AG10803 (cell line): ENCODE measurements around the gene PNPLA6.
A peak's percentile ranks its signal among the peaks of the same experiment; 100 is the strongest.

Source experiments
- DNase-seq: peaks from one replicate; pipeline ENCODE4 v3.0.0; 2010; ENCODE audit warnings: low read depth
- H3K4me3 ChIP-seq: 2 replicates; pipeline ENCODE4 v1.5.1; 2011; ENCODE audit warnings: mild to moderate bottlenecking, low read length, control low read depth
- CTCF ChIP-seq: conservative IDR thresholded peaks from 2 replicates; pipeline ENCODE4 v1.5.1; 2011; ENCODE audit warnings: mild to moderate bottlenecking, low read length, control low read depth, inconsistent platforms

Gene PNPLA6

GRCh38 chr19:7535047-7535997, at the start of gene PNPLA6:
TSS of gene PNPLA6 (plus strand) at chr19:7535717. CDS start at chr19:7535789, 72 bp downstream.
- H3K4me3 ChIP-seq: peak within 1 kb of the TSS; percentile 99
- TF ChIP-seq CTCF: no peak
- peak; percentile 91 for DNase-seq

- no peak overlapping the region for H3K4me3 ChIP-seq
- no peak for DNase-seq
- no peak for TF ChIP-seq CTCF
Observed at GRCh38 chr19:7486923-7487322, 48.6 kb upstream of the PNPLA6 start.

- no peak for TF ChIP-seq CTCF
- DNase-seq: peak; percentile 74
- H3K4me3 ChIP-seq: peak within 1 kb of the TSS; percentile 77
Observed at GRCh38 chr19:7488736-7489353, 46.7 kb upstream of the PNPLA6 start, which contains the start of gene PEX11G. TSS of gene PEX11G (minus strand) at chr19:7489035. CDS start at chr19:7489010, 25 bp downstream.

- DNase-seq: no peak
- no peak for TF ChIP-seq CTCF
- H3K4me3 ChIP-seq: no peak overlapping the region
Observed at GRCh38 chr19:7489609-7490044, 45.9 kb upstream of the PNPLA6 start.

- peak; percentile 77 for DNase-seq
- no peak overlapping the region for H3K4me3 ChIP-seq
- no peak for TF ChIP-seq CTCF
Observed at GRCh38 chr19:7492142-7492541, 43.4 kb upstream of the PNPLA6 start.

GRCh38 chr19:7492558-7492957, 43.0 kb upstream of the PNPLA6 start:
- no peak for DNase-seq

More at GRCh38 chr19:7492558-7492957, 43.0 kb upstream of the PNPLA6 start:
- no peak for TF ChIP-seq CTCF
- H3K4me3 ChIP-seq: no peak overlapping the region
